ENCODE measurements around the gene IL17RA.
A peak's percentile ranks its signal among the peaks of the same experiment; 100 is the strongest.
"Not testable (repeated sequence)": the region's sequence is repeated elsewhere in the genome, so short reads cannot be mapped to it uniquely, and the experiment has no call there.

Gene IL17RA

GRCh38 chr22:17120711-17121232 is 36.0 kb downstream of the IL17RA start:
- peak; percentile 10 for DNase-seq (ENCODE audit: low spot score)

DNA sequence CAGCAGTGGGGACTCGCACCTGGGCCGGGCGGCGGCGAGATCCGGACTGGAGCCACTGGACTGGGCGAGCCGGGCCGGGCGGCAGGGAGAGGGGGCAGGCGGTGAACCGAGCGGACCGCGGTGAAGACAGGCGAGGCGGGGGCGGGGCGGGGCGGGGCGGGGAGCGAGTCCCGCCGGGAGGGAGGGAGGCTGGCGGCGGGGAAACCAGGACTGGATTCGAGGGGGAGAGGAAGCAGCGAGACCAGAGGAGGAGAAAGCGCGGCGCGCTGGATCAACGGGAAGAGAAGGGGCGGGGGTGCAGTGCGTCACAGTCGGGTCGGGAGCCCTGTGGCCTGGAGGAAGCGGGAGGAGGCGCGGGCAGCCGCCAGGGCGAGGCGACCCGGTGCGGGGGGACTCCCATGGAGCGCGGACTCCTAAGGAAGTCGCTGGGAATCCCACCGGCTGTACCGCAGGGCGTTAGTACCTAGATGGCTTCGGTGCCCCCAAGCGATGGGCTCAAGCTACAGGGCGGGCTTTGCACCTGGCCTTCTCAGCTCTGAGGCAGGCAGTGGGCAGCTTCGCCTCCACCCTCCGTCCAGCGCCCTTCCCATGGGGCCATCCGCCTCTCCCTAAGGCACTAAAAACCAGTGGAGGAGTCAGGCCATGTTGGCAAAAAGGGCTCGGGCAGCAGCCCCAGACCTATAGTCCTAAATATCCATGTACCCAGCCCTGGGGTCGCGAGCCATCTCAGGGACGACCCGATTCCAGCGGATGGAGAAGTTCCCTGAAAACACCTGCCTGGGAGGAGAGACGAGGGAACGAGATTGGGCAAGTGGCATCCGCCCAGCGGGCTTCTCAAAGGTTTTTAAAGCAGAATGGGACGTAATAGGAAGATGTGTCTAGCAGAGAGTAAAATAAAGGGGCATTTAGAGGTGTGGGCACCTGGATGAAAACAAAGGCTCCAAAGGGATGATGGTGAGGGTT is 36.7 kb downstream of the IL17RA start, which contains the start of gene TMEM121B:
Gene TMEM121B (minus strand): TSS at position 128 of the 963 bp plus-strand sequence. CDS start 233 bp downstream, outside the sequence.
- peak; percentile 86 for DNase-seq (ENCODE audit: low spot score)

- DNase-seq (ENCODE audit: low spot score): no peak
These were observed 45.4 kb downstream of the IL17RA start for GRCh38 chr22:17130199-17130598.

GRCh38 chr22:17131686-17132085 is 46.9 kb downstream of the IL17RA start:
- DNase-seq (ENCODE audit: low spot score): no peak

DNA sequence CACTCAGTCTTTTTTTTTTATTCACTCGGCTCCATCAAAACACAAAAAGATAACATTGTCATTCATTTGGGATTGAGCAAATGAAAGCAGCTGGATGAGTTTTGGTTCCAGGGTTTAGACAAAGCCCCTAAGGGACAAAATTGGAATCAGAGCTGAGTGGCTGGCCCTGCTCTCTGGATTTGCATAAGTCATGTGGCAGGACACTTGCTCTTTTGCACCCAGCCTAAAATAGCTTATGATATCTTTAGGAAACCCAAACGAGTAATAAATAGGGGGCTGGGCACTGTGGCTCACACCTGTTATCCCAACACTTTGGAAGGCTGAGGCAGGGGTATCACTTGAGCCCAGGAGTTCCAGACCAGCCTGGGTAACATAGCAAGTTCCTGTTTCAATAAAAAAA is 47.3 kb downstream of the IL17RA start:
- DNase-seq (ENCODE audit: low spot score): no peak

DNA sequence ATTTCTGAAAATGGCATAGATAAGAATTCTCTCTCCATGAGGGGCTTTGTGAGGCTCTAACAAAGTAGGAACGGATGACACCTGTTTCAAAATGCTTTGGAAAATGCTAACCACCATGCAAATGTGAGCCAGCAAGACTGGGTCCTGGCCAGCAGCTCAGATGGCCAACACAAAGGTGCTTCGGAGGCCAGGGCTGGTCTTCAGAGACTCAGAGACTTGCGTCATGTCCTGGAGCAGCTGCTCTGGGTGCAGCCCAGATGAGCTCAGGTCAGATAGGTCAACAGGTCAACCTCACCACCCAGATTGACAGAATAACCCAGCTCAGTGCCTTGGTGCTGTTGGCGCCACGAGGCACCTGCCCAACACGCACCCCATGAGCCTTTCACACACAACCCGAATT is 48.3 kb downstream of the IL17RA start:
- no peak for DNase-seq (ENCODE audit: low spot score)

DNA sequence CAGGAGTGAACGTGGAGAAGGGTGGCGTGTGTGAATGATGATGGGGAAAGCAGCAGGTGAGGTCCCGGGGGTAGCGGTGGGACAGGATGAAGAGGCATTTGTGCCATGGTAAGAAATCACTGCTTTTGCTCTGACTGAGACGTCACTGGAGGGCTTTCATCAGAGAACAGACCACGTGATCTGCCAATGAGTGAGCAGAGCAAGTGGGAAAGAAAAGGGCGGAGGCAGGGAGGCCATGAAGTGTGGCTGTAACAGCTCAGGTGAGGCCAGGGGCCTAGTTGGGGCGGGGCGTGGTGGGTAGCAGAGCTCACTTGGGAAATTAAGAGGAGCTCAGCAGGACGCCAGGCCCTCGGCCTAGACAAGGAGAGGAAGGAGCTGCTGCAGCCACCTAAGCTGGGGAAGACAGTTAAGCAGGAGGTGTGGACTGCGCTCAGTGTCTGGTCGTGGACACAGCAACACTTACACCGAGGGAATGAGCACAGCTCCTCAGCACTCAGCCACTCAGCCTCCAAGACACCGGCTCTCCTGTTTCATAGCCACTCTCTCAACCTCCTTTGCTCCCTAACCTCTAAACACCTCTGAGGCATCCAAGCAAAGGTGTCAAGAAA is 50.5 kb downstream of the IL17RA start:
- no peak for DNase-seq (ENCODE audit: low spot score)

- DNase-seq (ENCODE audit: low spot score): no peak
These were observed 52.4 kb downstream of the IL17RA start for GRCh38 chr22:17137170-17137569.

GRCh38 chr22:17137861-17138425 is 53.1 kb downstream of the IL17RA start:
- DNase-seq (ENCODE audit: low spot score): no peak

- DNase-seq (ENCODE audit: low spot score): no peak
These were observed 53.7 kb downstream of the IL17RA start for GRCh38 chr22:17138513-17138912.

- DNase-seq (ENCODE audit: low spot score): no peak
These were observed 55.2 kb downstream of the IL17RA start for GRCh38 chr22:17140022-17140421.

- no peak for DNase-seq (ENCODE audit: low spot score)
These were observed 56.3 kb downstream of the IL17RA start for GRCh38 chr22:17140826-17141766.

DNA sequence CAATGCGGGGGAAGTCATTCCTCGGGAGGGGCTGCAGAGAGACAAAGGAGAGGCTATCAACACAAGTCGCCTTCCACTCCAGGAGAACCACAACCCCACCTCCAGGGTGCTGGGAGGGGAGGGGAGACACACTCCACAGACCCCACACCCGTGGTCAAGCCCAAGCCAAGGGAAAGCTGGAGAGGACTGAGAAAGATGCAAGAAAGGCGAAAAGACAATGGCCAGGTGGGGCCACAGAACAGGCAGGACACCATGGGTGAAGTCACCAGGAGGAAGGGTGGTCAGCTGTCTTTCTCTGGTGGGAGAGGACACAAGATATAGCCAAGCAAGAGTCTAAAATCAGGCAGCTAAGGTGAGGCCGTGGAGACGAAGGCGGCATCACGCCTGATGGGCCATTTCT is 58.3 kb downstream of the IL17RA start:
- no peak for DNase-seq (ENCODE audit: low spot score)

DNA sequence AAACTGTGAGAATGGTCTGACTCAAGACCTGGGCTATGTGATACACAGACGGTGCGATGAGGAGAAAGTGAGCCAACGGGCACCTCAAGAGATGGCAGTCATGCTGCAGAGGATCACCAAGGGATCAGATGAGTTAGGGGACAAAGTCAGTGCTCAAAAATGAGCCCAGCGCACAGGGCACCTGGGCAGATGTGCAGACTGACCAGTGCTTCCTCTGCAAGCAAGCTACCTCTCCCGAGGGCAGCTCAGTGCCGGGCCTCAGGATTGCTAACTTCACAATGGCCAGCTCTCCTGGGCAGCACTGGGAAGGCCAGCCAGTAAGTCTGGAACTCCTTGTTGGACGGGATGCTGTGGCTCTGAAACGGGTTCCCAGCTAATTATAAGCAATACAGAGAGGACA is 59.0 kb downstream of the IL17RA start:
- no peak for DNase-seq (ENCODE audit: low spot score)

DNA sequence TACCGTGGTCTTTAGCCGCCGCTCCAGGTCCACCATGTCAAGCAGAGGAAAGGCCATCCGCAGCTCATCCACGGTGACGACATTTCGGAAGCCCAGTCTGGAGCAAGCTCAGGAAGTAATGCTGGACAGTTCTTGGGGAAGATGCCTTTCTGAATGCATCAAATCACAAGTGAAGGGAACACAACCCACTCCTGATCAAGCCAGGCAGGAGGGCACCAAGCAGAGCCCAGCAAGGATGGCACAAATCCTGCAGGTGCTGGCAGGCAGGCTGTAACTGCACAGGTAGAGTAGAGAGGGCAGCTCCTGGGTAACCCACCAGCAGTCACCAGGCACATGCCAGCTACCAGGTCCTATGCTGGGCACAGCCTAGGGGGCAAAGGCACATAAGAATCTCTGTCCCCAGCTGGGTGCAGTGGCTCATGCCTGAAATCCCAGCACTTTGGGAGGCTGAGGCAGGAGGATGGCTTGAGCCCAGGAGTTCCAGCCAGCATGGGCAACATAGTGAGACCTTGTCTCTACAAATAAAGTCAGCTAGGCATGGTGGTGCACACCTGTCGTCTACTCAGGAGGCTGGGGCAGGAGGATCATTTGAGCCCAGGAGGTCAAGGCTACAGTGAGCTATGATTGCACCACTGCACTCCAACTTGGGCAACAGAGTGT is 60.4 kb downstream of the IL17RA start:
- no peak for DNase-seq (ENCODE audit: low spot score)

GRCh38 chr22:17147458-17147857 is 62.7 kb downstream of the IL17RA start:
- DNase-seq (ENCODE audit: low spot score): not testable (repeated sequence)

- no peak for DNase-seq (ENCODE audit: low spot score)
These were observed 64.4 kb downstream of the IL17RA start for GRCh38 chr22:17149076-17149815.

GRCh38 chr22:17152340-17152739 is 67.5 kb downstream of the IL17RA start:
- DNase-seq (ENCODE audit: low spot score): no peak

- DNase-seq (ENCODE audit: low spot score): no peak
These were observed 68.2 kb downstream of the IL17RA start for GRCh38 chr22:17152971-17153370.

GRCh38 chr22:17155941-17156340 is 71.1 kb downstream of the IL17RA start:
- DNase-seq (ENCODE audit: low spot score): no peak

Data from cerebellar cortex (tissue), 1 donor.